Measurements from ENCODE around the gene RASA3.

RASA3 gene

DNA sequence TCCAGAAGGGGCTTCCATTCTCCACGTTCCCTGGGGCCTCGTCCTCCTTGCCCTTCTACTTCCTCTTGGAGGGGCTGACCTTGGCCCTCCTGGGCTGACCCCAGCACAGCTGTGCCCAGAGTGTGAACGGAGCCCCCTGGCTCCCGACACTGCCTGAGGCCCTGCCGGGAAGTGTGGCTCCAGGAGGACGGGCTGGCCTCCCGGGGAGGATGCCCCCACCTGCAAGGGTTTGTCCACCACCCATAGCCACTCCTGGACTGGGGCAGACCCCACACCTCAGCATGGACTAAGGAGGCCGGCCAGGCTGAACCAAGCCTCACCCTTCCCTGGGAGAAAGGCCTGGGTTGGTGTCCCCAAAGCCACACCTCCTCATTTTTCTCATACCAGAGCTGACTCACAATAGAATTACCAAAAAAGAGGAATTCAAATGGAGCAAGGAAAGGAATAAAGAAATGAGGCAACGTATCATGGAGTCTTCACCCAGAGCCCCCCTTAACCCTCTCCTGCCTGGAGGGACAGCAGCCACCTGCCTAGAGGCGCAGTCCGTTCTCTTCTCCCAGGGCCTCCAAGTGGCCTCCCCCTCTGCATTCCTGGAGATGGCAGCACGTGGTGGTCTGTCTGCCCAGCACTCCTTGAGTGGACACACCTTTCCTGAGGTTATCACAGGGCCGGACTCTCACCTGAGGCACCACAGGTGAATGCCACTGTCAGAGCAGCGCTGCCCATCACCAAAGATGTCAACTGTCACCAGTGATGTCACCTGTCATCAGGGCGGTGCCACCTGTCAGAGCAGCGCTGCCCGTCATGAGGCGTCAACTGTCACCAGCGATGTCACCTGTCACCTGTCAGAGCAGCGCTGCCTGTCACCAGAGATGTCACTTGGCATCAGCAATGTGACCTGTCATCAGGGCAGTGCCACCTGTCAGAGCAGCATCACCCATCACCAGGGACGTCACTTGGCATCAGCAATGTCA lies 155.4 kb downstream of the RASA3 start:
- no peak for DNase-seq (ENCODE audit: low read depth)
- H3K4me3 ChIP-seq (ENCODE audit: low read depth, low read length): no peak overlapping the region
- TF ChIP-seq, protein P1, sequence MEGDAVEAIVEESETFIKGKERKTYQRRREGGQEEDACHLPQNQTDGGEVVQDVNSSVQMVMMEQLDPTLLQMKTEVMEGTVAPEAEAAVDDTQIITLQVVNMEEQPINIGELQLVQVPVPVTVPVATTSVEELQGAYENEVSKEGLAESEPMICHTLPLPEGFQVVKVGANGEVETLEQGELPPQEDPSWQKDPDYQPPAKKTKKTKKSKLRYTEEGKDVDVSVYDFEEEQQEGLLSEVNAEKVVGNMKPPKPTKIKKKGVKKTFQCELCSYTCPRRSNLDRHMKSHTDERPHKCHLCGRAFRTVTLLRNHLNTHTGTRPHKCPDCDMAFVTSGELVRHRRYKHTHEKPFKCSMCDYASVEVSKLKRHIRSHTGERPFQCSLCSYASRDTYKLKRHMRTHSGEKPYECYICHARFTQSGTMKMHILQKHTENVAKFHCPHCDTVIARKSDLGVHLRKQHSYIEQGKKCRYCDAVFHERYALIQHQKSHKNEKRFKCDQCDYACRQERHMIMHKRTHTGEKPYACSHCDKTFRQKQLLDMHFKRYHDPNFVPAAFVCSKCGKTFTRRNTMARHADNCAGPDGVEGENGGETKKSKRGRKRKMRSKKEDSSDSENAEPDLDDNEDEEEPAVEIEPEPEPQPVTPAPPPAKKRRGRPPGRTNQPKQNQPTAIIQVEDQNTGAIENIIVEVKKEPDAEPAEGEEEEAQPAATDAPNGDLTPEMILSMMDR (IDR thresholded peaks at IDR 0.05; ENCODE audit: low read depth, low read length, missing control alignments): no peak

DNA sequence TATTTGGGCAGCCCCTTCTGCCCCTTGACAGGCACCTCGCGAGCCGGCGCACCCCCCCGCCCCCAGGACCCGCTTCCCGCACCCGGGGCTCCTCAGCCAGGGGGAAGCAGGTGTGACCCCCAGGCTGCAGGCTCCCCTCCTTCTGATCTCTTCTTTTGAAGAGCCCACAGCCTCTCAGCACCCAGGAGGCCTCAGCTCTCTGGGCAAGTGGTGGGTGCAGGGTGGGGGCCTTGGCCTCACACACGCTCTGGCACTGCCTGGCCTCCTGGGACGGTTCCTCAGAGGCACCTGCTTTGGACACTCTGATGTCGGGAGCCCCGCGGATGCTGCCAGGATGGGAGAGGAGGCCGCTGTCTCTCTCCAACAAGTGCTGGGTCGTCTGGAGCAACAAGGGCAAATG lies 157.0 kb downstream of the RASA3 start:
- DNase-seq (ENCODE audit: low read depth): no peak
- TF ChIP-seq, protein P1 (IDR thresholded peaks at IDR 0.05; ENCODE audit: low read depth, low read length, missing control alignments): no peak
- no peak overlapping the region for H3K4me3 ChIP-seq (ENCODE audit: low read depth, low read length)

DNA sequence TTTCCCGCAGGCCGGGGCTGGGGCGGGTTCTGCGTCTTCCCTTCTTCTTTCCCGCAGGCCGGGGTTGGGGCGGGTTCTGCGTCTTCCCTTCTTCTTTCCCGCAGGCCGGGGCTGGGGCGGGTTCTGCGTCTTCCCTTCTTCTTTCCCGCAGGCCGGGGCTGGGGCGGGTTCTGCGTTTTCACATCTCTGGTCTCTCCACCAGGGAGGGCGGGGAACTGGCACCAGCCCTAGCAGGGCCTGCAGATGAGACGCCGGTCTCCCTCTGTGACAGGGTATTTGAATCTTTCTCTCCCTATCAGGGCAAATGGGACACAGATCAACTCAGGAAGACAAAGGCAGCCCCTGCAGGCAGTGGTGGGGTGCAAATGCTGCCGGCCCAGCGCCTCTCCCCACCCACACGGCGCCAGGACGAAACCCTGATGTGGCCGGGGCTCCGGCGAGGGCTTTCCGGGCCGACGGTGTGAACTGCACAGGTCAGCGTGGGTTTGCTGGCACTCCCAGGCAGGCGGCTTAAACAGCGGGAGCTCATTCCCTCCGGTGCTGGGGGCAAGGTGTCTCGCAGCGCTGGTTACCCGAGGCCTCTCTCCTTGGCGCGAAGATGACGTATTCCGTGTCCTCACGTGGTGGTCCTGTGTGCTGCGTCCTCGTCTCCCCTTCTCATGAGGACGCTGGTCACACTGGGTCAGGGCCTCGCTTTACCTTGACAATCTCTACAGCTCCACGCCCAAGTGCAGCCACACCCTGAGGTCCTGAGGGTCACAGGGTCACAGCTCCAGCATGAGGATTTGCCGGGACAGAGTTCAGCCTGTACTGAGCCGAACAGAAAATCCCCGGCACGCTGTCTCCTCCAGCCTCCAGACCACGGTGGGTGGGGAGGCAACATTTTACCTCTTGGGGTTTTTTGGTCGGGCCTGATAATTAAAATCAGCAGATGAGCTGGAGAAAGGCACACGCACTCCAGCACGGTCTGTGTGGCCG lies 157.8 kb downstream of the RASA3 start:
- no peak for DNase-seq (ENCODE audit: low read depth)
- H3K4me3 ChIP-seq (ENCODE audit: low read depth, low read length): no peak overlapping the region
- TF ChIP-seq, protein P1 (IDR thresholded peaks at IDR 0.05; ENCODE audit: low read depth, low read length, missing control alignments): no peak

DNA sequence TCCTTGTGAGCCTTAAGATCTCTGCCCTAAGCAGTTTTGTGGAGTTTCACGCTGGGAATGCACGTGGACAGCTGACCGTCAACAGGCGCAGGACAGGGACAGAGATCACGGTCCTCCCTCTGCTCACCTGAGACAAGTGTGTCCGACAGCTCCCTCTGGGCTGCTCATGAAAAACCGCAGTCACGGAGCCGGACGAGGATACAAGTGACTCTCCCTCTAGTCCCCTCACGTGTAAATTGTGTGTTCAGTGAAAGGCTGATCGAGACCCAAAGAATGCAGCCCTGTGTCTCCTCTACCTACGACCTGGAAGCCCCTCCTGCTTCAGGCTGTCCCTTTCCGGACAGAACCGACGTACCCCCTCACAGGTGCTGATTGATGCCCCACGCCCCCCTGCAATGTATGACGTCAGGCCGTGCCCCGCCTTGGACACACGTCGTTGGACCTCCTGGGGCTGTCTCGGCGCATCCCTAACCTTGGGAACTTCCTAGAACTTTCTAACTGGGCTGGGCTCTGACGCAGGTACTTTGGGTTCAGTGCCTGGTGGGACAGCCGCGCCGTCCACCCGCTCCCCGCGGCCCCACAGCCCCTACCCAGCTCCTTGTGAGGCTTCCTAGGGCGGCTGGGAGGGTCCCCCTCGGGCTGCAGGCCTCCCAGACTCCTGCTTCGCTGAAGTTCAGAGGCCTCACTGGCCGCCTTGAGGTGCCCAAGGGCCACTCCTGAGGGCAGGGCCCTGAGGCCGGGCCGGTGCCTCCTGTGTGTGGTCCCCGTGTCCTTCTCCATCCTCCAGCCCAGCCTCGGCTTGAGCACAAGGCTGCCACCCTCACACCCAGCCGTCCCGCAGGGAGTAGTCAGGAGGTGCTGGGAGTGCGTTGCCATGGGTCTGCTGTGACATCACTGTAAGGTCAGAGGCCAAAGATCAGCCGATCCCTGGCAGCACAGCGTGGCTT lies 158.9 kb downstream of the RASA3 start, which contains the start of gene C13orf46:
C13orf46 (minus strand) TSS at position 859 of the 947 bp plus-strand sequence; CDS start at position 780, 79 bp downstream.
- no peak for DNase-seq (ENCODE audit: low read depth)
- TF ChIP-seq, protein P1 (IDR thresholded peaks at IDR 0.05; ENCODE audit: low read depth, low read length, missing control alignments): no peak
- no peak within 1 kb of the TSS for H3K4me3 ChIP-seq (ENCODE audit: low read depth, low read length)

DNA sequence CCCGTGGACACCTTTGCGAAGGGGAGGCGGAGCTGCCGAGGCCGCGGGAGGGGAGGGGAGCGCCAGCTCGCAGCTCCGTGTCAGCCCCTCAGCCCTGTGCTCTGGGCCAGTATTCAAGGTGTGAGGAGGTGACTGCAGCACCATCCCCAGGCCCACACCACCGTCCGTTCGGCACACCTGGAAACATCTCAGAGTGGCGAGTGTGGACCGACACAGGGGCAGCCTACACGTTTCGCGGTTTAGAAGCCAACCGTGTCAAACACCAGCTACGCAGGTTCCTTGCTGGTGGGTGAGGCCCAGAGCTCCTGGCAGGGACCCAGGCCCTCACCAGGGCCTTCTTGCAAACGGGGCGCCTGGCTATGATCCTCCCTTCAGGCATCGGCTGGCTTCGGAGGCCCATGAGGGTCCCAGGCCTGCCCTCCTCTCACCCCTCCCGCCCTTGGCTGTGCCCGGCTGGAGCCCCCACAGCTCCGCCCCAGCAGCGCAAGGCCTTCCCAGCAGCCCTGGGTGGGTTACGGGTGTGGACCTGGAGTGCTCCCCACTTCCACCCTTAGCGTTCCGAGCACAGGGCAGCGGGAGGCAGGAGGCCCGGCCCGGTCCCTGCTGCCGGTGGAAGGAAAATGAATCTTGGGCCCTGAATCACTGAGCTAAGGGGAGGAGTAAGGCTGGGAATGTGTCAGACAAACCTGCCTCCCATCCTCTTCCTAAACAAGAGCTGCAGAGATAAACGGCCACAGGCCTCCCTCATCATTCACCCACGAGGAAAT lies 159.8 kb downstream of the RASA3 start:
- TF ChIP-seq, protein P1 (IDR thresholded peaks at IDR 0.05; ENCODE audit: low read depth, low read length, missing control alignments): no peak
- H3K4me3 ChIP-seq (ENCODE audit: low read depth, low read length): no peak overlapping the region
- DNase-seq (ENCODE audit: low read depth): no peak
